Upper lobe of right lung (tissue), 1 donor: ENCODE data around the gene EYA2. TPM values are rescaled to one million over a fixed set of nuclear protein-coding genes. Genes with fewer than 3 reads are reported as not detected.

ENCODE experiments used
- ATAC-seq: fragments of 200-7000 bp; cut with Tn5 transposase; one replicate; pipeline ENCODE4 v1.9.1; 2020; ENCODE audit warnings: mild to moderate bottlenecking, moderate library complexity
- DNase-seq: peaks from one replicate; pipeline ENCODE4 v3.0.0-alpha.2; 2020
- H3K27ac ChIP-seq: fragments of 200-600 bp; one replicate; pipeline ENCODE4 v1.8.0; 2022
- H3K27me3 ChIP-seq: fragments of 200-600 bp; one replicate; pipeline ENCODE4 v1.8.0; 2022; ENCODE audit warnings: mild to moderate bottlenecking
- H3K36me3 ChIP-seq: fragments of 200-600 bp; one replicate; pipeline ENCODE4 v1.8.0; 2022
- H3K4me1 ChIP-seq: fragments of 200-600 bp; one replicate; pipeline ENCODE4 v1.8.0; 2022
- H3K4me3 ChIP-seq: fragments of 200-600 bp; one replicate; pipeline ENCODE4 v1.8.0; 2022; ENCODE audit warnings: mild to moderate bottlenecking
- H3K9me3 ChIP-seq: fragments of 200-600 bp; one replicate; pipeline ENCODE4 v1.8.0; 2022
- CTCF ChIP-seq: fragments of 200-600 bp; IDR thresholded peaks from one replicate; pipeline ENCODE4 v1.8.0; 2022; ENCODE audit warnings: antibody characterized with exemption
- intact Hi-C: fragments of 100-400 bp; cut with DNase I; formaldehyde crosslinking; loops from one replicate; pipeline ENCODE4 v1.11.0; 2022
- total RNA-seq: library from RNA; stranded (reverse); fragmentation: NEBNext Ultra II Directional; extraction: Animal tissue kit (Norgen Biotek cat#: 25700); gene quantifications from one replicate; pipeline ENCODE4 v1.2.1, GENCODE V29; 2021
- donor health status: DM: no; HTN: yes; CAD: no; lungs with severe emphysema.

EYA2 gene
- total RNA-seq, 1 donor from 2014 or later: 1.8 TPM

- Histone ChIP-seq H3K36me3 (no peaks in the 10 kb centered on the region), H3K9me3 (no peaks in the 10 kb centered on the region), H3K27me3 (no peaks in the 10 kb centered on the region), H3K4me3 (no peak overlapping the region), H3K4me1 (no peaks in the 10 kb centered on the region), H3K27ac (no peak overlapping the region)
- DNase-seq (no peak), ATAC-seq (no peak)
- intact Hi-C loops: no loop called here
- TF ChIP-seq CTCF: no peak
Observed at GRCh38 chr20:47149939-47150338, 255.3 kb downstream of the EYA2 start.

GRCh38 chr20:47150403-47151152 lies 255.9 kb downstream of the EYA2 start:
- Histone ChIP-seq H3K9me3 (no peaks in the 10 kb centered on the region), H3K4me1 (no peaks in the 10 kb centered on the region), H3K27ac (no peak overlapping the region), H3K27me3 (no peaks in the 10 kb centered on the region), H3K4me3 (no peak overlapping the region), H3K36me3 (no peaks in the 10 kb centered on the region)
- DNase-seq (peak; percentile 76), ATAC-seq (peak; percentile 94)
- intact Hi-C loops: no loop called here
- peak; percentile 50 for TF ChIP-seq CTCF

GRCh38 chr20:47152068-47152467 lies 257.4 kb downstream of the EYA2 start:
- Histone ChIP-seq H3K4me3 (no peak overlapping the region), H3K27ac (no peak overlapping the region), H3K4me1 (no peaks in the 10 kb centered on the region), H3K9me3 (no peaks in the 10 kb centered on the region), H3K27me3 (no peaks in the 10 kb centered on the region), H3K36me3 (no peaks in the 10 kb centered on the region)
- intact Hi-C loops: no loop called here
- no peak for DNase-seq
- TF ChIP-seq CTCF: no peak
- no peak for ATAC-seq

GRCh38 chr20:47154089-47154488 lies 259.4 kb downstream of the EYA2 start:
- ATAC-seq (no peak), DNase-seq (no peak)
- intact Hi-C loops: no loop called here
- Histone ChIP-seq H3K4me3 (no peak overlapping the region), H3K27ac (no peak overlapping the region), H3K9me3 (no peaks in the 10 kb centered on the region), H3K36me3 (no peaks in the 10 kb centered on the region), H3K4me1 (no peaks in the 10 kb centered on the region), H3K27me3 (no peaks in the 10 kb centered on the region)
- TF ChIP-seq CTCF: no peak

GRCh38 chr20:47156301-47157137 lies 261.9 kb downstream of the EYA2 start:
- ATAC-seq (peak; percentile 86), DNase-seq (no peak)
- Histone ChIP-seq H3K4me1 (no peaks in the 10 kb centered on the region), H3K4me3 (no peak overlapping the region), H3K27ac (no peak overlapping the region), H3K36me3 (no peaks in the 10 kb centered on the region), H3K27me3 (no peaks in the 10 kb centered on the region), H3K9me3 (no peaks in the 10 kb centered on the region)
- intact Hi-C loops: no loop called here
- no peak for TF ChIP-seq CTCF
